Stimulated activated naive CD4-positive, alpha-beta T cell (primary cell): ENCODE measurements around the gene FHIT.
"Not testable (repeated sequence)": the region's sequence is repeated elsewhere in the genome, so short reads cannot be mapped to it uniquely, and the experiment has no call there.

Experiments used
- DNase-seq, 6 experiments: peaks; one replicate each; lab custom pipeline; 2025; lab: John Stamatoyannopoulos, UW

The FHIT gene

DNA sequence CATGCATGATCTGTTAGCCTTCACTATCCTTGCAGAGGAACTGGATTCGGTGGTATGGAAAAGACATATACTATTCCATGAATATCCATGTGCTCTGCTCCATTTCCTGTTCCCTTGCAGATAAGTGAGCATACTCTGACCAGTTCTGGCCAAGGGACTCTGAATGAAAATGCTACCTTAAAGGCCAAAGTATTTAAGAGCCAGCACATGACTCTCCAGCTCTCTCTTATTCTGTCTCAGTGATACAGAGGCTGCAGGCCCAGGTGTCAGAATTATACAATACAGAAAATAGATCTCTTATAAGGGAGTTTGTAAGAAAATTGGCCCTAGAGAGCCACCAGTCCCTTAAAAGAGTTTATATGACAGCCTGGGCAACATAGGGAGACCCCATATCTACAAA lies 1421.7 kb downstream of the FHIT start:
- DNase-seq, result no peak

DNA sequence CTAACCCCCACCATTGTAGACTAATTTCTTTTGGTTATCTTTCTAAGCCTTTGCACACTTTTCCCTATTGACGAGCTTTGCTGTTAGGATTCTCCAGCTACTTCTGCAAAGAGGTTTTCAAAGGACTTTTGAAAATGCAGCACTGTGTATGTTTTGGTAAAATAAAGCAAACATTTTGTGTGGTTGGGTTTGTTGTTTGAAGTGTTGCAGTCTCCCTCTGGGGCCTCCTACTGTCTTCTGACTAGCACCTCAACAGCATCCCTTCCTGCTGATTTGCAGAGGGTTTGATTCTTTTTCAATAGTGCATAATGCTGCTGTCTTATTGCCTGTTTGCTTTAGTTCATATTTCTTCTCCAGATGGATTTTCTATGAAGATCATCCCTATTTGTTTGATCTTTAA lies 1426.4 kb downstream of the FHIT start:
- DNase-seq, result no peak

DNA sequence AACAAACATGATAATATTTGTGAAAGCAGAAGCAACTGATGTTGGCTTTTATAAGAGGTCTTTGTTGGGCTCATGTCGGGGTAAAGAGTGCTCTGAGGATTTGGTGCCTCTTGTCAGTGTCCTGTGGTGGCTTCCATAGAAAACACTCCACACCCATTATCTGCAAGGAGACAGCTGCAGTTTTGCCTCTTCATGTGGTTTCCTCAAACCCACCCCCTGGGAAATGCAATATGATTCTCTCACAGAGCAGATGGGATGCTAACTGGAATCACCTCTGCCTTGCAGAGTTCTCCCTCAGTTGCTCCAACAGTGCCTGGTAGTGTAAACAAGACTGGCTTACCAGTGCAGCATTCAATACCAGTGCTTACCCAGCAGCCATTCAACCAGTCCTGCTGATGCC lies 1430.0 kb downstream of the FHIT start:
- DNase-seq, result no peak

DNA sequence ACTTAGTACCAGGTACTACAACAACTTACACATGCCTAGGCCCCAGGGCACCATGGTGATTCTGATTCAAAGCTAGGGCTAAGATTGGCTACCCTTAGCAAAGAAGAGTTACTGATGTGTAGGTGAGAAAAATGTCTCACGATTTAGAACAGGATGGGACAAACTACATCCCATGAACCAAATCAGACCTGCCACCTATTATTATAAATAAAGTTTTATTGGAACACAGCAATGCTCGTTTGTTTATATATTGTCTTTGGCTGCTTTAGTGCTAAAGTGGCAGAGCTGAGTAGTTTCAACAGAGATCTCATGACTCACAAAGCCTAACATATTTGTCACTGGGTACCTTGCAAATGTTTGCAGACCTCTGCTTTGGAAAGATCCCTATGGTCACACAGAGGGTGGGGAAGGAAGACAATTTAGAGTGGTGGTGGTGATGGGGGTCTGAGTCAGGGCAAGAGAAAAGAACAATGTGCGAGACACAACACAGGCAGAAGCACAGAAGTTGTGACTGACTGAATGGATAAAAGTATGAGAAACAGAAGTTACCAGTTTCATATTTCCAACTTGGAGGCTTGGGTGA lies 1430.8 kb downstream of the FHIT start:
- no peak for DNase-seq

DNA sequence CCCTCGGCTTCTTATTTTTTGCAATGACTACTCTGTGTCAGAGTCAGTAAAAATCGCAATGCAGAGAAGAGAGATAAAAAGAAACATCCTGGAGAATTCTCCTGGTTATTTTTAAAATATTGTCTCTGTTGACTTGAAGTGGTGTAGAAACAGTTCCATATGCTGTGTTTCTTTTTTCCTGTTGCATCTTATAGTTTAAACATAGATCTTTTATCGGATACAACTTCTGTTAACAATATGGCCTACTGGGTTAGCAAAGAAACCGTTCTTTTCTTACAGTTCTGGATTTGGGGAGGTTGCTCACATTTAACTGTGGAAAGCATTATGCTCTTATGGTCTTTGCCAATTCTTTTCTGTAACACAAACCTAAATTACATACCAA lies 1432.3 kb downstream of the FHIT start:
- DNase-seq, result no peak

DNA sequence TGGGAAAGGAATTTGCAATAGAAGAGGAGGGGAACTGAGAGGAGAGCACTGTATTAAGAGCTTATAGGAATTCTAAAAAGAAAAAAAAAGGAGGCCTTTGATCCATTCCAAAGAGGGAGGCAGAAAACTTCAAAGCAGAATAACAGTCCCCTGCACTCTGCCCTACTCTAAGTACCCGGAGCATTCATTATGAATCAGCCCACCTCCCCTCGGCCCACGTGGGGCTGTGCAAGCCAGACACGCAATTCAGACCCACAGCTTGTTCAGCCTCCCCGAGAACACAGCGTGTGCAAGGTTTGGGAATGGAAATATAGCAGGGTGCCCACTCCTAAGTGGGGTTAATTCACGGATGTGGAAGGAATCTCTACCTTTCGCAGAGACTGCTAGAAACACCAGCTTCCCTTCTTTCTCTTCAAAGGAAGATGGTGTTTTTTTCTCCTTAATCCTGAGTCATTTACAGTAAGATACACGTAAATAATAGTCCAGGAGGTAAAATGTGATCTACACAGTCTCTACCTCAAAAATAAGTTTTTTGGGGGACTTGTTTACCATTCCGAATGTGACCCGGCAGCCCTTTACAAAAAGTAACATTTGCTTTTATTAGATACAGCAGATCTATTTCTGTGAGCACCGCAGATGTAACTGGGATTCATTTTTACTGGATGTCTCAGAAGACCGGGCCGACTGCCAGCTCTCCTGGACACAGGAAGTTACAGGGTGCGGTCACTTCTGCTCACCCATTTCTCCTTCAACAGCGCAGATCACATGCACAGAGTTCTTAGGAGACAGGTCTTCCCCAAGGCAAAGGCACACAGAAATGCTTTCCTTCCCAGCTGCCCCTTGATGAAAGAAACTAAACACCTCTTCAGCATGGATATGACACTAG lies 1433.0 kb downstream of the FHIT start:
- no peak for DNase-seq

DNA sequence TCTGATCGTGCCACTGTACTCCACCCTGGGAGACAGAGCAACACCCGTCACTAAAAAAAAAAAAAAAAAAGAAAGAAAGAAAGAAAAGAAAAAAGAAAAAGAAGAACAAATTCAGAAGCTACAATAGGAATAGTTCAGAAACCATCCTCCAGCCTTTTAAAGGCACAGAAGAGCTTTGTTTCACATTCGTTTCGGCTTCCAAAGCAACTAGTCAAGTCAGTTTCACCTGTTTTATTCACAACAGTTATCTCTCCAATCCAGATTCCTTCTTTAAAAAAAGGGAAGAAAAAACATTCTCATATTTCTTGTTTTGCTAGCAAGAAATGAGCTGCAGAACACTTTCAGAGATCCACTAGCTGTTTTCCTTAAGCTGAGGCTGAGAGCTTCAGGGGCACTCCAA lies 1433.7 kb downstream of the FHIT start:
- DNase-seq, result no peak

DNA sequence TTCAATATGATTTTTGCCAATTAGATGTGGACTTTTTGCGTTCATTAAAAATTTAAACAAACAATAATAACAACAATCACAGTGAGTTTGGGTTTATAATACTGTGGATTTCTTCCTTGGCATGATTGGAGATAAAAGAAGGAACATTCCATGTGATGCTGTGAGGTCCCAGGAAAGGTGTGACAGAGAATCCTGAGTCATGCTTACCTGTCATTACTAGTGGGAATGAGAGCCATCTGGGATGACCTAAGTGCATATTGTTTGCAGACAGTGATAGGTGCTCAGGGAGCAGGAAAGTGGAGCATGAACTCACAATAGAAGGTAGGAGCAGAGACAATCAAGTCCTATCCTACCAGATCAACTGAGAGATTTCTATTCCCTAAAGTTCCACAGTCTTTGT lies 1434.9 kb downstream of the FHIT start:
- no peak for DNase-seq

DNA sequence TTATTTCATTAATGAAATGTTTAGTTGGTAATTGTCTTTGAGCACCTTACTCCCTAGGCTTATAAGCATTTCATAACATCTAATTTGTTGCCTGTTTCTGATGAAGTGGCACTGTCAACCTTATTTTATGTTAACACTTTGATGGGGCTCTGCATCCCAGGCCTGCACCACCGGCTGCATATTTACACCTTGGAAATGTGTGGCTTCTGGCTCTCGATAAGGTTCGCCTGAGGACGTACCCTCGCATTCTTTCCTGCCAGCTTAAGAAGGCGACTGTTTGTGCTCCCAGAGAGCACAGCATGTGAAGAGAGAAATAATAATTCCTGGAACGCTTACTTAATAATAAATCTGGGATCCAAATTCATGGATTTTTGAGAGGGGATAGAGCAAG lies 1438.1 kb downstream of the FHIT start:
- no peak for DNase-seq

DNA sequence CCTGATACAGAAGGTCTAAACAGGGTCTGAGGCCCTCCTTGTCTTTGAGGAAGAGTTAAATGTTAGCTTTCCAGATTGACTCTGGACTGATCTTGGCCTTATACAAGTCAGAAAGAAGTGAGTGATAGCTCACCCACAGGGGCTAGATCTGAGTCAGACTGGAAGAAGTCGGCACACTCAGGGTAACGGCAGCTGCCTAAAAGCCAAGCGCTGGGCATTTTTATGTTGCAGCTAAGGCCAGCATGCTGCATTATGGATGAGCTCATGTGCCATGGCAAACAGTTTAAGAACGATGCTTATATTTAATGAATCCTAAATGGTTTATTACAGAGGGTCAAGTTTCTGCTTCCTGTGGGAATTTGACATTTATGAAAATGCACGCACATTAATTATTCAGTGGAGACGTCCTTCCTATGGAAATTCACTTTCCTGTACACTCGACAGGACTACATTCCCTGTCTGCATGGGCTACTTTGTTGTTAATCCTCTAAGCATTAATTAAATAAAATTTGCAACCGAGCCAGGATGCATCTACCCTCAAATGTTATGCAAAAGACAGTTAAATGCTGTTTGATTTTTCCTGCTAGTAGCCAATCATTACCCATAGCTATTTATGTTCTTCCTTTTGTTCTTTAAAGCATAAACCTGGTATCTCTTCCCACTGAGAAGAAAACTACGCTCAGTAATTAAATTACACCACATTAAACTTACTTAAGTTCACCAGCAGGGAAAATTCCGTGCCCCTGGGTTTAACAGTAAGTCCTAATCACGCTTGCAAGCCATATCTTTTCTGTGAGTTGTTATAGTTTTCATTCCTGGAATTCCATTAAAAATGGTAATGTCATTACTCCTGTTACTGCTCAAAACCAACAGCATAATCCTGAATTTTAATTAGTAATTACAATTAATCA lies 1438.8 kb downstream of the FHIT start:
- DNase-seq, result no peak

DNA sequence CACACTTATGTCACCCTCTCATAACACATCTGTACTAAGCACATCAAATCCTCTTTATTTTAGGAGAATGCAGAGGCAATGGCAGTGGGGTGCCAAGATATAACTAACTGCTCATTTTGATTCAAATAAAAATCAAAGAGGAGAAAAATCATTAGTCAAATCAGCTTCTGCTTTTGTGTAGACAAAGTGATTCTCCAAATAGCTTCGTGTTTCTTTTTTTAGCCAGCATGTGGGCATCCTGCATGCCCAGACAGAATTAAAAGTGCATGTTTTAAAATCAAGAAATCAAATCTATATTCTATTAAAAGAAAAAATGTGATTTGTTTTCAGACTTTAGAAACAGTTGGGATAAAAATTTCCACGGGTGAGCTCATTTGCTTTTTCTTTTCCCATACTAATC lies 1440.1 kb downstream of the FHIT start:
- no peak for DNase-seq

DNA sequence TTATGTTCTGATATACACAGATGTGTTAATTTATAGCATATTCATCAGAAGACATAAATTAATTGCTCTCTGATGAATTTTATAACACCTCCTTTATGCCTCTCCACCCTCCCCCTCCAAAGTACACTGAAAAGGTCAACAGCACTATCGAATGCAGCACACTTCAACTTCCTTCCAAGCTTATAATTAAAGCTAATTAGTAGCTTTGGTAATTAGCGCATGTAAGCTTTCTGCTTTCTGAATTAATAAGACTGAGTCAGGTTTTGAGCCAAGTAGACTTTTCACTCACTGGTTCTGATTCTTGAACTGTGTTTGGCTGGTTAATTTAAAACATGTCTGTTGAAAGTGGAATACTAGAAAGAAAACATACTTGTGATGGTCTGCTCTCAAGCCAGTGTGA lies 1440.6 kb downstream of the FHIT start:
- no peak for DNase-seq

DNA sequence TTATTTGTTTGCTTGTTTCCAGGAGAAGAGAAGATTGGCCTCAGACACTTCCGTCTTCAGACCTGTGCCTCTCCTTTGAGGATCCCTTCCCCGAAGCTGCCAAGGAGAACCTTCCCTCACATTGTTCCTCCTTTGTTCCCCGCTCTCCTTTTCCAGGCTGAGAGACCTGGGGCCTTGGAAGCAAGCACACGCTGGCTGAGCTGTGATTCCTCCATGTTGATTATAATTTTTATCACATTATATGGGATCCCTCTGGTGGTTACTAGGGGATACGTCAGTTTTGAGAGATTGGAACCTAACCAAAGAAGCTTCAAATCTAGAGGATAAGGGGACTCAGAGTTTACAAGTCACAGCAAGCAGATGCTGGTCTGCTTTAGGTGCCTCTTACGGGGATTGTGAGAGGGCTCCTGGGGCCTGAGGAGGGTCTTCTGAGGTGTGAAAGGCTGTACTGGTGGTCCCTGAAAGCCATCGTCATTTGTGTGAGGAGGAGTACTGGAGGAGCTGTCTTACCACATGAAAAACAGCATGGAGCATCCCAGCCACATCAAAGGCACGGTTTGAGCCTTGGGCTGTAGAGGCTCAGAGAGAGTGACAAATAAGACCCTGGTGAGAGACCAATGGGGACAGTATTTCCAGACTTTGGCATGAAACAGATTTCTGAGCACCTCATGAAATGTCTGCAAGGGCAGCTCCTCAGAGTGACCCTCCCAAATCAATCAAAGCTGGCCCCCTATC lies 1441.4 kb downstream of the FHIT start:
- DNase-seq, result no peak

DNA sequence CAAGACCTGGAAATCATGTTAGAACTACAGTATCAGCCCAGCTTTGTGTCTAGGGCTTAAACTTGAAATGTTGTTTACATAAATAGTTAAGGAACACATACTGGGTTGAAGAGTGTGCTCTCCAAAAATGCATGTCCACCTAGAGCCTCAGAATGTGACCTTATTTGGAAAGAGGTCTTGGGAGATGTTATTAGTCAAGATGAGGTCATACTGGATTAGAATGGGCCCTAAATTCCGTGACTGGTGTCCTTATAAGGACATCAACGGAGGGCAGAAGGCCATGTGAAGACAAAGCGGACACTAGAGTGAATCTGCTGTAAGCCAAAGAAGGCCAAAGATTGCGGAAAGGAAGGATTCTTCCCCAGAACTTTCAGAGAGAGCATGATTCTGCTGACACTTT lies 1442.2 kb downstream of the FHIT start:
- DNase-seq, result no peak

DNA sequence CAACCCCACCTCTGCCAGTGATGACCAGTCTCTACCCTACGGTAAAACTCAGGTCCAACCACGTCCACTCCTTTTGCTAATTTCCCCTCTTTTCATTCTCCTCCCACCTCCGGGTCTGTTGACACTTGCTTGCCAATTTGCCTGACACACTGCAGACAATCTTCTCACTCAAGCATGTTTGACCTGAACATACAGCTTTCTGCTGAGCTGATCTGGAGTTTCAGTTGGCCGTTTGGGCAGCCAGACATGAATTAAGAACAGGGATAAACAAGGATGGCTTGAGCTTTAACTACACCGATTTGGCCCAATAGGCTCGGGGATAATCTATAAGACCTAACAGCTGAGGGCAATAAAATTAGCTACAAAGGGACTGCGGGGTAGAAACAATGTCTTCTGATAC lies 1442.8 kb downstream of the FHIT start:
- no peak for DNase-seq

DNA sequence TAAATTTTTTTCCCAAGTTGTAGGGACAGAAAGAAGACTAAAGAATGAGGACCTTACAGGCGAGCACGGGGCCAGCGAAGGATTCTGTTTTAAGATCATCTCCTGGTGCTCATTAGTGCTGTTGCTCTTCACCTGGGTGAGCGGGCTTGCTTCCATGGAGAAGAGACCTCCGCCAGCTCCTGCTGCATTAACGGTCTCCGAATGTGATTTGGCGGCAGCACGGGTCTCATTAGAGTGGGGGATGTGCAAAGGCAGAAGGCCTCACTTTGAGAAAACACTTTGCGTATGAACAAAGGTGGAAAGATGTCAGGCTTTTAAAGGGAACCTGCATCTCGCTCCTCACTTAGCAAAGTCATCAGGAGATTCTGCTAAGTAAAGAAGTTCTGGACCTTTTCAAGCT lies 1448.0 kb downstream of the FHIT start:
- no peak for DNase-seq

DNA sequence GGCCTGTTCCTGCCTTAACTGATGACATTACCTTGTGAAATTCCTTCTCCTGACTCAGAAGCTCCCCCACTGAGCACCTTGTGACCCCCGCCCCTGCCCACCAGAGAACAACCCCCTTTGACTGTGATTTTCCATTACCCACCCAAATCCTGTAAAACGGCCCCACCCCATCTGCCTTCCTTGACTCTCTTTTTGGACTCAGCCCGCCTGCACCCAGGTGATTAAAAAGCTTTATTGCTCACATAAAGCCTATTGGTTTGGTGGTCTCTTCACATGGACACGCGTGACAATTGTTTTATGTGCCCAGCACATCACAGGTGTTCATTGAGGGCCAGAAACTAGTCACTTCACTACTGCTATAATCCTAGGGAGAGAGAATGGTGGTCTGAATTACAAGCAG lies 1448.8 kb downstream of the FHIT start:
- not testable (repeated sequence) for DNase-seq

DNA sequence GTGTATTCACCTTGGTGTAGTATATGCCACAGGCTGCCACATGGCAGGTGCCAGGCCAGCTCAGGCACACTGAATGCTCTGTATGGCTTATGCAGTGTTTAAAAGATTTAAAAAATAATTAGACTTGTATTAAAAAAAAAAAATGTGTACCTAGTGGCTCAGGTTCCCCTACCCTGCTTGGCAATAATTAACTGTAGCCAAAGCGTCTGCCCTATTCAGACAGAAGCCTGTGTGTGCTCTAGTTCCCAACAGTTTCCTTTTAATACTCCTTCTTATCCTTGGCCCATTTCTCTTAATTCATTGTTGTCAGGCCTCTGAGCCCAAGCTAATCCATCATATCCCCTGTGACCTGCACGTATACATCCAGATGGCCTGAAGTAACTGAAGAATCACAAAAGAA lies 1449.2 kb downstream of the FHIT start:
- no peak for DNase-seq

DNA sequence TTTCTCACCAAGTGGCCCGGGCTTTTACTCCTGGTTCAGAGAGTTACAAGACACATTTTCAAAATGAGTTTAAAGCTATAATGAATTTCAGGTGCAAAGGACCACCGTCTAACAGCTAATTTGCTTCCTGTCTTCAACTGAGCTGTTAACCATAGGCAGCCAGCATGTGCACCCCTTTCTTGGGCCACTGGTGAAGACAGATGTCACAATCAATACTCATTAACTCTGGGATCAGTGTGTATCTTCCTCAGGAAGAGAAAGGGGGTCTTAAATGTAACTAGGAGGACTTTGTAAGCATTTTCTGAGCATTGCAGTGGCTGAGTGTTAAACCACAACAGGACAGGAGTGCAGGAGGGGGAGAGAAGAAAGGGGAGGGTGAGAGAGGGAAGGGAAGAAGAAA lies 1450.8 kb downstream of the FHIT start:
- DNase-seq, result no peak

DNA sequence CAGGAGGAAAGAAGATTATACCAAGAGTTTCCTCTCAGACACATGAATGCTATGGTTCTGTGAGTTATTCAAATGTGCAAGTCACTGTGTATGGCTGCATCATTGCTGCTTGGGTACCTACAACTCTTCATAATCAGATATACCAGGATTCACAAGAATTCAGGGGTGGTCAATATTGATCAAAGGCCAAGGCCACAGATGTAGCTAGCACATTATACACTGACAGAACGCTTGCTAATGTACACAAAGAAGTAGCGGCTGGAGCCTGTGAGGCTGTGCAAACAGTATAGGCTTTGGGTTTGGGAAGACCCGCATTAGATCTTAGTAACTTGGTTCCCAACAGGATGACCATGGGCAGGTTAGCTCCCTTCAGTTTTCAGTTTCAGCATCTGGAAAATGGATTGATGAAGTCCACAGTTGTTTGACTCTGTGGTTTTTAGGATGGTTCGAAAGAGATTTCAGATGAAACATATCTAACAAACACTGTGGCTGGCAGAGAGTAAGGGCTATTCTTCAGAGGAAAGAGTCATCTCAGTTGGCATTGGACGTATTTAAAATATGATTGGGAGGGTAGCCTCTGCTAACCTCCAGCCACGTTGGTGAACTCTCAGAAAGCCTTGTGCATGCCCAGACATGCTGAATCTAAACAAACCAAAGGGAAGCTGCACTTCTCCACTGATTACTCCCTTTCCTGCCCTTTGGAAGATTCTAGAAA lies 1452.7 kb downstream of the FHIT start:
- DNase-seq, result no peak

DNA sequence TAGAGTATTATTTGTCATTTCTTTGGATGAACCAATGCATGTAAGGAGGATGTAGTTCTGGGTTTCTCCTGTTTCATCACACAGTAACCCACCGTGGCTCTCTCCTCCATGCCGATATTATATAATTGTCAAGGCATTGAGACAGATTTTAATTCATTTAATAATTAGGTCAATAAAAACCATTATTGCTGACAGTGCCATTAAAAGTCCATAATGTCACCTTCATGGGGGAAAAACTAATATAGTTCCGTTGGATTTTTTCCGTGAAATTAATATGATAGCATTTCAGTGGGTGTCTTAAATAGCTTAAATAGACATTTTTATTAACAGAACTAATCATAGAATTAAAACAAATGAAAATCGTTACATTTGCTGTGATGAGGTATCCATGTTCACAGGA lies 1453.7 kb downstream of the FHIT start:
- no peak for DNase-seq

DNA sequence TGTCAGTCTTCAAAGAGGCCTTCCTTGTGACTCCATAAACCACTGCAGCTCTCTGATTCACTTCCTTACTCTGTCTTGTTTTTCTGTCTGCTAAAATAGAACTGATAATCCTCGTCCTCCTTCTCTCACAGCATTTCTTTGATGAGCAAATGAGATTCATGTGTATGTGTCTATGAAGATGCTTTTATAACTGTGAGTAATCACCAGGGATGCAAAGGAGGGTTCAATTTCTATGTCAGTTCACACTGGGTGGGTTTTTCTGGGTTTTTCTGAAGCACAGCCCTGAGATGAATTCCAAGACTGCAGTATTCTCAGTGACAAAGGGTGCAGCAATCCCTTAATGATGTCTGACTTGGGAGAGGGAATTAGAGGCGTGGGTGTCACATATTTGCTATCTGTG lies 1454.8 kb downstream of the FHIT start:
- DNase-seq, result no peak
